HS-27A (cell line): ENCODE results near the gene GTPBP4.
A peak's percentile ranks its signal among the peaks of the same experiment; 100 is the strongest.

Experiments
- DNase-seq: peaks from one replicate; pipeline ENCODE4 v3.0.0-alpha.2; 2012; ENCODE audit warnings: low read depth, missing footprints

The GTPBP4 gene

GRCh38 chr10:987870-988666 is at the start of gene GTPBP4:
GTPBP4 (plus strand) TSS chr10:988434; CDS start chr10:988480, 46 bp downstream.
- DNase-seq = peak; percentile 71

GRCh38 chr10:938941-939678 is 49.1 kb upstream of the GTPBP4 start:
- DNase-seq = no peak

GRCh38 chr10:943334-944033 is 44.8 kb upstream of the GTPBP4 start:
- no peak for DNase-seq

- DNase-seq = no peak
These were observed 44.0 kb upstream of the GTPBP4 start for GRCh38 chr10:944034-944831.

GRCh38 chr10:945778-946177 is 42.5 kb upstream of the GTPBP4 start:
- no peak for DNase-seq

GRCh38 chr10:947051-947450 is 41.2 kb upstream of the GTPBP4 start:
- DNase-seq = no peak

GRCh38 chr10:947881-948280 is 40.4 kb upstream of the GTPBP4 start:
- DNase-seq = no peak

GRCh38 chr10:948347-948746 is 39.9 kb upstream of the GTPBP4 start:
- no peak for DNase-seq

- no peak for DNase-seq
These were observed 38.8 kb upstream of the GTPBP4 start for GRCh38 chr10:949446-949845.

GRCh38 chr10:953836-954235 is 34.4 kb upstream of the GTPBP4 start:
- no peak for DNase-seq

- no peak for DNase-seq
These were observed 33.8 kb upstream of the GTPBP4 start for GRCh38 chr10:954396-954795.

- DNase-seq = no peak
These were observed 33.0 kb upstream of the GTPBP4 start for GRCh38 chr10:955127-955819.

- no peak for DNase-seq
These were observed 32.4 kb upstream of the GTPBP4 start for GRCh38 chr10:955820-956217.

- DNase-seq = no peak
These were observed 30.1 kb upstream of the GTPBP4 start for GRCh38 chr10:958106-958505.

- DNase-seq = no peak
These were observed 29.4 kb upstream of the GTPBP4 start for GRCh38 chr10:958856-959255.

GRCh38 chr10:962342-962741 is 25.9 kb upstream of the GTPBP4 start:
- DNase-seq = no peak

- no peak for DNase-seq
These were observed 25.0 kb upstream of the GTPBP4 start for GRCh38 chr10:963186-963585.

- no peak for DNase-seq
These were observed 24.6 kb upstream of the GTPBP4 start for GRCh38 chr10:963655-964054.

- DNase-seq = no peak
These were observed 23.8 kb upstream of the GTPBP4 start for GRCh38 chr10:964321-964987.

GRCh38 chr10:964988-965417 is 23.2 kb upstream of the GTPBP4 start:
- DNase-seq = no peak
